Measurements from ENCODE around the gene TUBA4A. TPM values are rescaled to one million over a fixed set of nuclear protein-coding genes. Genes with fewer than 3 reads are reported as not detected.

Gene TUBA4A
- total and polyA plus RNA-seq, 4 donors, result 15.6 to 82.1 (median 43.0) TPM

GRCh38 chr2:219220652-219221402 is 32.9 kb downstream of the TUBA4A start:
- no peak overlapping the region for H3K9ac ChIP-seq (ENCODE audit: insufficient read depth in 1 of 2, low read length in 2 of 2)
- WGBS, 2 donors, result 89 to 90% methylated on average over 19 of the region's 19 CpGs
- DNase-seq (no peak), ATAC-seq (ENCODE audit: insufficient read depth, low FRiP score) (no peak)
- H3K27ac ChIP-seq (ENCODE audit: low read depth in 1 of 2, low read length in 1 of 2), result no peak overlapping the region
- TF ChIP-seq, protein P1, sequence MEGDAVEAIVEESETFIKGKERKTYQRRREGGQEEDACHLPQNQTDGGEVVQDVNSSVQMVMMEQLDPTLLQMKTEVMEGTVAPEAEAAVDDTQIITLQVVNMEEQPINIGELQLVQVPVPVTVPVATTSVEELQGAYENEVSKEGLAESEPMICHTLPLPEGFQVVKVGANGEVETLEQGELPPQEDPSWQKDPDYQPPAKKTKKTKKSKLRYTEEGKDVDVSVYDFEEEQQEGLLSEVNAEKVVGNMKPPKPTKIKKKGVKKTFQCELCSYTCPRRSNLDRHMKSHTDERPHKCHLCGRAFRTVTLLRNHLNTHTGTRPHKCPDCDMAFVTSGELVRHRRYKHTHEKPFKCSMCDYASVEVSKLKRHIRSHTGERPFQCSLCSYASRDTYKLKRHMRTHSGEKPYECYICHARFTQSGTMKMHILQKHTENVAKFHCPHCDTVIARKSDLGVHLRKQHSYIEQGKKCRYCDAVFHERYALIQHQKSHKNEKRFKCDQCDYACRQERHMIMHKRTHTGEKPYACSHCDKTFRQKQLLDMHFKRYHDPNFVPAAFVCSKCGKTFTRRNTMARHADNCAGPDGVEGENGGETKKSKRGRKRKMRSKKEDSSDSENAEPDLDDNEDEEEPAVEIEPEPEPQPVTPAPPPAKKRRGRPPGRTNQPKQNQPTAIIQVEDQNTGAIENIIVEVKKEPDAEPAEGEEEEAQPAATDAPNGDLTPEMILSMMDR (IDR thresholded peaks at IDR 0.05; ENCODE audit: control extremely low read depth, extremely low read depth), result no peak
- H3K36me3 ChIP-seq (ENCODE audit: control insufficient read depth in 4 of 4, insufficient read depth in 4 of 4, low read length in 4 of 4), result peaks cover 18 to 59% (median 48%) of the 10 kb centered on the region in 4 donors
- no peaks in the 10 kb centered on the region for H3K27me3 ChIP-seq (ENCODE audit: control insufficient read depth in 3 of 3, insufficient read depth in 3 of 3, low read length in 2 of 3)
- peaks cover 0 to 26% (median 11%) of the 10 kb centered on the region in 5 donors for H3K4me1 ChIP-seq (ENCODE audit: control insufficient read depth in 5 of 5, insufficient read depth in 5 of 5, low read length in 5 of 5)
- H3K9me3 ChIP-seq (ENCODE audit: control insufficient read depth in 4 of 4, insufficient read depth in 3 of 4, low read length in 3 of 4), result no peaks in the 10 kb centered on the region
- H3K4me3 ChIP-seq, result no peak overlapping the region

- WGBS, 2 donors, result 91 to 94% methylated on average over 18 of the region's 18 CpGs
- Histone ChIP-seq H3K27me3 (ENCODE audit: control insufficient read depth in 3 of 3, insufficient read depth in 3 of 3, low read length in 2 of 3) (no peaks in the 10 kb centered on the region), H3K9me3 (ENCODE audit: control insufficient read depth in 4 of 4, insufficient read depth in 3 of 4, low read length in 3 of 4) (no peaks in the 10 kb centered on the region), H3K4me3 (no peak overlapping the region), H3K27ac (ENCODE audit: low read depth in 1 of 2, low read length in 1 of 2) (peak overlapping the region in 1 of 2 donors; percentile 4), H3K36me3 (ENCODE audit: control insufficient read depth in 4 of 4, insufficient read depth in 4 of 4, low read length in 4 of 4) (peaks cover 13 to 53% (median 44%) of the 10 kb centered on the region in 4 donors), H3K9ac (ENCODE audit: insufficient read depth in 1 of 2, low read length in 2 of 2) (peak overlapping the region in 1 of 2 donors; percentile 74), H3K4me1 (ENCODE audit: control insufficient read depth in 5 of 5, insufficient read depth in 5 of 5, low read length in 5 of 5) (peaks cover 0 to 26% (median 11%) of the 10 kb centered on the region in 5 donors)
- ATAC-seq (ENCODE audit: insufficient read depth, low FRiP score) (no peak), DNase-seq (no peak)
- TF ChIP-seq, protein P1 (IDR thresholded peaks at IDR 0.05; ENCODE audit: control extremely low read depth, extremely low read depth), result no peak
Measured at GRCh38 chr2:219219784-219220532, 33.8 kb downstream of the TUBA4A start.

- H3K9ac ChIP-seq (ENCODE audit: insufficient read depth in 1 of 2, low read length in 2 of 2), result peak within 1 kb of the TSS; percentile 57 to 74
- WGBS, 2 donors, result 11 to 15% methylated on average over 67 to 71 of the region's 71 CpGs
- peak within 1 kb of the TSS; percentile 83 to 87 for H3K27ac ChIP-seq (ENCODE audit: low read depth in 1 of 2, low read length in 1 of 2)
Measured at GRCh38 chr2:219218732-219219701, 34.7 kb downstream of the TUBA4A start, which contains the start of gene ABCB6. Gene ABCB6 (minus strand): TSS chr2:219218958. CDS start chr2:219218673, 285 bp downstream.

More at GRCh38 chr2:219218732-219219701, 34.7 kb downstream of the TUBA4A start, which contains the start of gene ABCB6:
- Histone ChIP-seq H3K9me3 (ENCODE audit: control insufficient read depth in 4 of 4, insufficient read depth in 3 of 4, low read length in 3 of 4) (no peaks in the 10 kb centered on the region), H3K4me1 (ENCODE audit: control insufficient read depth in 5 of 5, insufficient read depth in 5 of 5, low read length in 5 of 5) (peaks cover 0 to 26% (median 11%) of the 10 kb centered on the region in 5 donors), H3K27me3 (ENCODE audit: control insufficient read depth in 3 of 3, insufficient read depth in 3 of 3, low read length in 2 of 3) (no peaks in the 10 kb centered on the region), H3K4me3 (peak within 1 kb of the TSS; percentile 44), H3K36me3 (ENCODE audit: control insufficient read depth in 4 of 4, insufficient read depth in 4 of 4, low read length in 4 of 4) (peaks cover 10 to 51% (median 47%) of the 10 kb centered on the region in 4 donors)
- DNase-seq (peak; percentile 97 to 98 (median 98)), ATAC-seq (ENCODE audit: insufficient read depth, low FRiP score) (peak; percentile 90)
- TF ChIP-seq, protein P1 (IDR thresholded peaks at IDR 0.05; ENCODE audit: control extremely low read depth, extremely low read depth), result no peak

All from lung (tissue), 12 donors.